ENCODE data around the gene BID. TPM values are rescaled to one million over a fixed set of nuclear protein-coding genes. Genes with fewer than 3 reads are reported as not detected.

Gene BID
- total RNA-seq, 1 experiment from 2014 or later: 23.2 TPM

- H3K36me3 Mint-ChIP-seq (ENCODE audit: insufficient read depth in 1 of 3, low read depth in 3 of 3): no peaks in the 10 kb centered on the region
- no peak for TF ChIP-seq CTCF (conservative IDR thresholded peaks at IDR 0.05)
- no peak overlapping the region for H4K5ac ChIP-seq (ENCODE audit: insufficient read length, low read depth, low read length)
- H2BK12ac ChIP-seq (ENCODE audit: insufficient read length, low read depth, low read length): no peak overlapping the region
- H3K23me2 ChIP-seq (ENCODE audit: insufficient read length, low read depth, low read length, poor library complexity, severe bottlenecking): no peaks in the 10 kb centered on the region
- H3K18ac ChIP-seq (ENCODE audit: insufficient read length, low read depth, low read length): no peak overlapping the region
- H3K79me1 ChIP-seq (ENCODE audit: insufficient read depth, low read depth, low read length, poor library complexity, severe bottlenecking): no peaks in the 10 kb centered on the region
- H3K14ac ChIP-seq (ENCODE audit: insufficient read depth, low read length): no peak overlapping the region
- H3K79me2 ChIP-seq (ENCODE audit: insufficient read depth, low read length): no peaks in the 10 kb centered on the region
- no peak overlapping the region for H3K4me3 Mint-ChIP-seq
- no peak overlapping the region for H4K8ac ChIP-seq (replicated peaks; ENCODE audit: insufficient read length, low read depth, low read length)
- H3T11ph ChIP-seq (ENCODE audit: low read length): no peak overlapping the region
- H3K9me3 ChIP-seq (ENCODE audit: control insufficient read depth, low read depth, low read length): no peaks in the 10 kb centered on the region
- DNase-seq: no peak
- no peak overlapping the region for H3K9ac ChIP-seq (ENCODE audit: extremely low read depth, insufficient read length, low read length)
- H2BK15ac ChIP-seq (ENCODE audit: low read depth, low read length): no peak overlapping the region
- H2AK5ac ChIP-seq (ENCODE audit: insufficient read length, low read length): no peak overlapping the region
- no peak overlapping the region for H3K23ac ChIP-seq (ENCODE audit: insufficient read length, low read depth, low read length)
- H3K4me1 ChIP-seq (ENCODE audit: insufficient read depth, low read length): no peaks in the 10 kb centered on the region
- H3K4me1 Mint-ChIP-seq: no peaks in the 10 kb centered on the region
- no peak overlapping the region for H2AFZ ChIP-seq (ENCODE audit: low read length)
- H4K20me1 ChIP-seq (ENCODE audit: control insufficient read depth, insufficient read depth, insufficient read length): no peaks in the 10 kb centered on the region
- no peaks in the 10 kb centered on the region for H3K27me3 Mint-ChIP-seq (ENCODE audit: low read depth)
- no peaks in the 10 kb centered on the region for H3K27me3 ChIP-seq (ENCODE audit: insufficient read depth, low read length)
- H2BK120ac ChIP-seq (ENCODE audit: low read depth, low read length, poor library complexity, severe bottlenecking): no peak overlapping the region
- H3K27ac ChIP-seq (ENCODE audit: insufficient read length, low read depth, low read length): no peak overlapping the region
- H3K9me3 Mint-ChIP-seq: no peaks in the 10 kb centered on the region
- no peak overlapping the region for H2BK20ac ChIP-seq (ENCODE audit: low read depth, low read length, poor library complexity, severe bottlenecking)
- no peak overlapping the region for H4K91ac ChIP-seq (ENCODE audit: insufficient read length, low read depth, low read length)
- no CpG with 5 or more reads among the region's 5 CpGs for whole genome bisulfite sequencing (ENCODE audit: extremely low coverage, insufficient read length, low lambda C conversion rate)
- H3K27ac Mint-ChIP-seq: 0 out of 7 replicates have a peak overlapping the region, but pooled peaks of 1 of the 3 experiments have one; percentile 49
- no peak overlapping the region for H3K4me2 ChIP-seq (ENCODE audit: insufficient read depth, insufficient read length, low read length)
- H3K4ac ChIP-seq (ENCODE audit: low read depth, low read length): no peak overlapping the region
- no peak overlapping the region for H2BK5ac ChIP-seq (ENCODE audit: insufficient read length, low read length)
- H3K56ac ChIP-seq (ENCODE audit: insufficient read length, low read depth, low read length): no peak overlapping the region
These were observed 54.4 kb downstream of the BID start for GRCh38 chr22:17719911-17720310.

All from H9 (cell line).